Small intestine (tissue), 7 donors: ENCODE results near the gene FHIT. TPM values are rescaled to one million over a fixed set of nuclear protein-coding genes. Genes with fewer than 3 reads are reported as not detected.

Experiments used
- DNase-seq, 2 donors: peaks; one replicate each; pipeline versions ENCODE4 v3.0.0 to v3.0.0-alpha.2; 2013
- FAIRE-seq: peaks from 2 replicates; lab custom pipeline; 2012; peaks lifted over from hg19 to GRCh38; lab: Jason Lieb, UNC
- H3K27ac ChIP-seq, 3 donors: one replicate each; pipeline ENCODE4 v1.5.1; 2013; ENCODE audit warnings: low read length in 2 of 3, mild to moderate bottlenecking in 2 of 3, control low read depth in 1 of 3, inconsistent platforms in 1 of 3, low read depth in 1 of 3, moderate library complexity in 1 of 3
- H3K27me3 ChIP-seq, 3 donors: one replicate each; pipeline ENCODE4 v1.6.1; 2013; ENCODE audit warnings: low read length in 3 of 3, inconsistent platforms in 1 of 3; ENCODE audit not compliant: control insufficient read depth in 3 of 3, insufficient read depth in 3 of 3
- H3K36me3 ChIP-seq, 3 donors: one replicate each; pipeline ENCODE4 v1.6.1; 2013; ENCODE audit warnings: low read length in 3 of 3, inconsistent platforms in 1 of 3, low read depth in 1 of 3, mild to moderate bottlenecking in 1 of 3, moderate library complexity in 1 of 3; ENCODE audit not compliant: control insufficient read depth in 3 of 3, insufficient read depth in 2 of 3
- H3K4me1 ChIP-seq, 3 donors: one replicate each; pipeline ENCODE4 v1.6.1; 2013; ENCODE audit warnings: low read length in 2 of 3, inconsistent platforms in 1 of 3, low read depth in 1 of 3, mild to moderate bottlenecking in 1 of 3, moderate library complexity in 1 of 3; ENCODE audit not compliant: control insufficient read depth in 3 of 3, insufficient read depth in 2 of 3
- H3K4me3 ChIP-seq, 3 donors: one replicate each; pipeline ENCODE4 v1.5.1; 2013; ENCODE audit warnings: low read length in 3 of 3, control low read depth in 1 of 3, inconsistent platforms in 1 of 3, low read depth in 1 of 3, mild to moderate bottlenecking in 1 of 3, moderate library complexity in 1 of 3
- H3K9me3 ChIP-seq, 2 donors: one replicate each; pipeline ENCODE4 v1.6.1; 2013; ENCODE audit warnings: low read depth in 1 of 2, low read length in 1 of 2; ENCODE audit not compliant: control insufficient read depth in 2 of 2, insufficient read depth in 1 of 2
- WGBS, 3 donors: extraction: QIAGEN DNeasy Blood & Tissue Kit; methylation state at CpG; one replicate each; pipeline ENCODE4 v1.1.7; 2013; 5-methylcytosine and 5-hydroxymethylcytosine counted together
- polyA plus RNA-seq, 4 donors: library from polyadenylated mRNA; stranded (reverse) in 3 of 4; unstranded in 1 of 4; fragments of 200-250 nt in 3 of 4; fragments of 120-200 nt in 1 of 4; gene quantifications; one replicate each; pipeline versions ENCODE4 v1.2.1 to v1.2.3, GENCODE V29; 2013
- donor health status: healthy with polysubstance abuse.
- donor health status: control.
- donor health status: control.
- donor health status: Bipolar disorder and iron deficiency.
- donor health status: healthy.

FHIT gene
- polyA plus RNA-seq, 4 donors, result 4.4 to 30.4 (median 7.0) TPM

- no peaks in the 10 kb centered on the region for H3K36me3 ChIP-seq
- DNase-seq (no peak), FAIRE-seq (no peak)
- no peak overlapping the region for H3K27ac ChIP-seq
- no peaks in the 10 kb centered on the region for H3K27me3 ChIP-seq
- no peaks in the 10 kb centered on the region for H3K4me1 ChIP-seq
- H3K9me3 ChIP-seq, result no peaks in the 10 kb centered on the region
- 86 to 94% (median 86%) methylated on average over 2 of the region's 2 CpGs for WGBS, 3 donors
- H3K4me3 ChIP-seq, result no peak overlapping the region
Measured at GRCh38 chr3:60207905-60208304, 1043.3 kb downstream of the FHIT start.

- FAIRE-seq, result no peak
- Histone ChIP-seq H3K27me3 (no peaks in the 10 kb centered on the region), H3K4me1 (no peaks in the 10 kb centered on the region), H3K9me3 (no peaks in the 10 kb centered on the region), H3K36me3 (no peaks in the 10 kb centered on the region), H3K4me3 (no peak overlapping the region), H3K27ac (no peak overlapping the region)
- DNase-seq, result no peak
- 49 to 70% (median 54%) methylated on average over 2 of the region's 2 CpGs for WGBS, 3 donors
Measured at GRCh38 chr3:60206206-60206605, 1045.0 kb downstream of the FHIT start.

- no peak overlapping the region for H3K27ac ChIP-seq
- H3K36me3 ChIP-seq, result no peaks in the 10 kb centered on the region
- H3K4me1 ChIP-seq, result no peaks in the 10 kb centered on the region
- H3K27me3 ChIP-seq, result no peaks in the 10 kb centered on the region
- no peak overlapping the region for H3K4me3 ChIP-seq
- FAIRE-seq (no peak), DNase-seq (no peak)
- no peaks in the 10 kb centered on the region for H3K9me3 ChIP-seq
- 62 to 63% (median 63%) methylated on average over 3 of the region's 3 CpGs for WGBS, 3 donors
Measured at GRCh38 chr3:60202052-60202726, 1049.1 kb downstream of the FHIT start.

- H3K27me3 ChIP-seq, result no peaks in the 10 kb centered on the region
- H3K36me3 ChIP-seq, result no peaks in the 10 kb centered on the region
- 0 to 60% (median 0%) methylated on average over 1 of the region's 1 CpG for WGBS, 3 donors
- H3K4me3 ChIP-seq, result no peak overlapping the region
- no peak for FAIRE-seq
- peaks cover 0 to 4% of the 10 kb centered on the region in 2 donors for H3K9me3 ChIP-seq
- DNase-seq, result no peak
- H3K4me1 ChIP-seq, result no peaks in the 10 kb centered on the region
- no peak overlapping the region for H3K27ac ChIP-seq
Measured at GRCh38 chr3:60199306-60199705, 1051.9 kb downstream of the FHIT start.

GRCh38 chr3:60198179-60198720 is 1053.0 kb downstream of the FHIT start:
- Histone ChIP-seq H3K27me3 (no peaks in the 10 kb centered on the region), H3K27ac (no peak overlapping the region), H3K4me1 (no peaks in the 10 kb centered on the region), H3K9me3 (peaks cover 0 to 4% of the 10 kb centered on the region in 2 donors), H3K36me3 (no peaks in the 10 kb centered on the region), H3K4me3 (no peak overlapping the region)
- FAIRE-seq, result no peak
- WGBS, 3 donors, result 83 to 92% (median 84%) methylated on average over 5 of the region's 5 CpGs
- no peak for DNase-seq

GRCh38 chr3:60192297-60193114 is 1058.7 kb downstream of the FHIT start:
- no peak for FAIRE-seq
- Histone ChIP-seq H3K4me3 (no peak overlapping the region), H3K27me3 (no peaks in the 10 kb centered on the region), H3K4me1 (no peaks in the 10 kb centered on the region), H3K36me3 (no peaks in the 10 kb centered on the region), H3K9me3 (peaks cover 0 to 4% of the 10 kb centered on the region in 2 donors), H3K27ac (no peak overlapping the region)
- no peak for DNase-seq
- 76 to 95% (median 79%) methylated on average over 7 of the region's 7 CpGs for WGBS, 3 donors

- no peak for DNase-seq
- Histone ChIP-seq H3K36me3 (no peaks in the 10 kb centered on the region), H3K27me3 (no peaks in the 10 kb centered on the region), H3K27ac (no peak overlapping the region), H3K4me1 (no peaks in the 10 kb centered on the region), H3K4me3 (no peak overlapping the region), H3K9me3 (peaks cover 0 to 4% of the 10 kb centered on the region in 2 donors)
- WGBS, 3 donors, result 64 to 69% (median 68%) methylated on average over 2 of the region's 2 CpGs
- FAIRE-seq, result no peak
Measured at GRCh38 chr3:60190073-60190472, 1061.2 kb downstream of the FHIT start.

GRCh38 chr3:60189304-60189703 is 1061.9 kb downstream of the FHIT start:
- Histone ChIP-seq H3K27me3 (no peaks in the 10 kb centered on the region), H3K4me1 (no peaks in the 10 kb centered on the region), H3K27ac (no peak overlapping the region), H3K9me3 (no peaks in the 10 kb centered on the region), H3K36me3 (no peaks in the 10 kb centered on the region), H3K4me3 (no peak overlapping the region)
- FAIRE-seq (no peak), DNase-seq (no peak)
- WGBS, 3 donors, result 81 to 93% (median 83%) methylated on average over 3 of the region's 3 CpGs
